Lower leg skin (tissue), 3 donors: ENCODE measurements around the gene PAX4.

Experiments used
- CTCF ChIP-seq, 3 donors: fragments of 450-650 bp; IDR thresholded peaks; one replicate each; pipeline ENCODE4 v1.5.1; 2016; ENCODE audit warnings: antibody characterized with exemption in 3 of 3, mild to moderate bottlenecking in 3 of 3, moderate library complexity in 2 of 3
- POLR2A ChIP-seq, 2 donors: fragments of 450-650 bp; IDR thresholded peaks; one replicate each; pipeline ENCODE4 v1.6.1; 2016 to 2017; ENCODE audit warnings: antibody characterized with exemption in 2 of 2, mild to moderate bottlenecking in 1 of 2, moderate library complexity in 1 of 2

- no peak for TF ChIP-seq CTCF (IDR thresholded peaks at IDR 0.05)
- TF ChIP-seq POLR2A (IDR thresholded peaks at IDR 0.05): no peak
These were observed 2.7 kb upstream of the PAX4 start for GRCh38 chr7:127620406-127621233.
